ENCODE measurements around the gene OTULINL. TPM values are rescaled to one million over a fixed set of nuclear protein-coding genes. Genes with fewer than 3 reads are reported as not detected.

The OTULINL gene
- total RNA-seq, 1 experiment from 2014 or later, result 54.6 TPM

- Histone ChIP-seq H3K27ac (ENCODE audit: low read length) (no peak overlapping the region), H3K4me2 (ENCODE audit: low read length) (no peak overlapping the region), H3K27me3 (ENCODE audit: low read length) (no peaks in the 10 kb centered on the region), H3K36me3 (ENCODE audit: low read depth, low read length) (peaks cover 76% of the 10 kb centered on the region), H3F3A (ENCODE audit: low read length, unreplicated experiment) (no peaks in the 10 kb centered on the region), H3K79me2 (ENCODE audit: low read length) (no peaks in the 10 kb centered on the region), H3K4me1 (ENCODE audit: insufficient read depth, low read length) (peaks cover 12% of the 10 kb centered on the region), H2AFZ (ENCODE audit: low read length) (no peak overlapping the region), H3K9me2 (replicated peaks; ENCODE audit: low read length) (no peaks in the 10 kb centered on the region), H3K9ac (ENCODE audit: low read length) (no peak overlapping the region), H3K9me3 (ENCODE audit: low read length) (no peaks in the 10 kb centered on the region), H3K4me3 (ENCODE audit: low read length) (no peak overlapping the region), H4K20me1 (ENCODE audit: low read length) (no peaks in the 10 kb centered on the region)
- TF ChIP-seq EZH2phosphoT487 (IDR thresholded peaks at IDR 0.05; ENCODE audit: borderline replicate concordance, low read length) (no peak), CTCF (conservative IDR thresholded peaks at IDR 0.05; ENCODE audit: low read depth, low read length) (no peak), EZH2 (IDR thresholded peaks at IDR 0.05; ENCODE audit: low read length, unreplicated experiment) (no peak)
- POLR2A ChIA-PET (ENCODE audit: unreplicated experiment), result no interaction called here
- no peak for DNase-seq
- no peak for ATAC-seq
- CTCF ChIA-PET, result no interaction called here
- BruUV-seq (replicated peaks), result no TSS peak
- intact Hi-C loops (cut with micrococcal nuclease), result no loop called here
Measured at GRCh38 chr5:14611737-14612136, 30.1 kb downstream of the OTULINL start.

GRCh38 chr5:14614490-14614889 is 32.9 kb downstream of the OTULINL start:
- no peaks in the 10 kb centered on the region for H3K9me2 ChIP-seq (replicated peaks; ENCODE audit: low read length)
- ATAC-seq (no peak), DNase-seq (no peak)
- no peak overlapping the region for H2AFZ ChIP-seq (ENCODE audit: low read length)
- no peaks in the 10 kb centered on the region for H3K27me3 ChIP-seq (ENCODE audit: low read length)
- no peak overlapping the region for H3K4me3 ChIP-seq (ENCODE audit: low read length)
- H4K20me1 ChIP-seq (ENCODE audit: low read length), result no peaks in the 10 kb centered on the region
- no peak overlapping the region for H3K4me2 ChIP-seq (ENCODE audit: low read length)
- ChIA-PET POLR2A (ENCODE audit: unreplicated experiment) (no interaction called here), CTCF (no interaction called here)
- H3F3A ChIP-seq (ENCODE audit: low read length, unreplicated experiment), result no peaks in the 10 kb centered on the region
- H3K9me3 ChIP-seq (ENCODE audit: low read length), result no peaks in the 10 kb centered on the region
- TF ChIP-seq CTCF (conservative IDR thresholded peaks at IDR 0.05; ENCODE audit: low read depth, low read length) (no peak), EZH2phosphoT487 (IDR thresholded peaks at IDR 0.05; ENCODE audit: borderline replicate concordance, low read length) (no peak), EZH2 (IDR thresholded peaks at IDR 0.05; ENCODE audit: low read length, unreplicated experiment) (no peak)
- intact Hi-C loops (cut with micrococcal nuclease), result no loop called here
- H3K27ac ChIP-seq (ENCODE audit: low read length), result peak overlapping the region; percentile 58
- no peaks in the 10 kb centered on the region for H3K79me2 ChIP-seq (ENCODE audit: low read length)
- no peak overlapping the region for H3K9ac ChIP-seq (ENCODE audit: low read length)
- BruUV-seq (replicated peaks), result no TSS peak
- peaks cover 60% of the 10 kb centered on the region for H3K36me3 ChIP-seq (ENCODE audit: low read depth, low read length)
- peaks cover 12% of the 10 kb centered on the region for H3K4me1 ChIP-seq (ENCODE audit: insufficient read depth, low read length)

- BruUV-seq (replicated peaks), result no TSS peak
- POLR2A ChIA-PET (ENCODE audit: unreplicated experiment), result no interaction called here
- no peaks in the 10 kb centered on the region for H3F3A ChIP-seq (ENCODE audit: low read length, unreplicated experiment)
- H3K9me2 ChIP-seq (replicated peaks; ENCODE audit: low read length), result no peaks in the 10 kb centered on the region
- H2AFZ ChIP-seq (ENCODE audit: low read length), result no peak overlapping the region
- H3K4me1 ChIP-seq (ENCODE audit: insufficient read depth, low read length), result peaks cover 12% of the 10 kb centered on the region
- no peaks in the 10 kb centered on the region for H3K27me3 ChIP-seq (ENCODE audit: low read length)
- peaks cover 53% of the 10 kb centered on the region for H3K36me3 ChIP-seq (ENCODE audit: low read depth, low read length)
- peak overlapping the region; percentile 58 for H3K27ac ChIP-seq (ENCODE audit: low read length)
- peak; percentile 79 for ATAC-seq
- peak; percentile 66 for DNase-seq
- H3K9me3 ChIP-seq (ENCODE audit: low read length), result no peaks in the 10 kb centered on the region
- no peaks in the 10 kb centered on the region for H3K79me2 ChIP-seq (ENCODE audit: low read length)
- CTCF ChIA-PET, result interaction anchor here (0.5 kb wide), 1 partner anchor 23 kb away, joined by 17 read pairs; no protein-coding TSS in a partner anchor
- no peak overlapping the region for H3K9ac ChIP-seq (ENCODE audit: low read length)
- TF ChIP-seq EZH2 (IDR thresholded peaks at IDR 0.05; ENCODE audit: low read length, unreplicated experiment) (no peak), CTCF (conservative IDR thresholded peaks at IDR 0.05; ENCODE audit: low read depth, low read length) (no peak), EZH2phosphoT487 (IDR thresholded peaks at IDR 0.05; ENCODE audit: borderline replicate concordance, low read length) (no peak)
- intact Hi-C loops (cut with micrococcal nuclease), result no loop called here
- H3K4me3 ChIP-seq (ENCODE audit: low read length), result no peak overlapping the region
- no peaks in the 10 kb centered on the region for H4K20me1 ChIP-seq (ENCODE audit: low read length)
- no peak overlapping the region for H3K4me2 ChIP-seq (ENCODE audit: low read length)
Measured at GRCh38 chr5:14615365-14615764, 33.8 kb downstream of the OTULINL start.
